Smooth muscle cell (in vitro differentiated cells): Measurements from ENCODE around the gene SOX21. TPM values are rescaled to one million over a fixed set of nuclear protein-coding genes. Genes with fewer than 3 reads are reported as not detected.

ENCODE experiments used
- DNase-seq: peaks from one replicate; lab custom pipeline; 2025; ENCODE audit not compliant: unreplicated experiment; lab: John Stamatoyannopoulos, UW
- H2AFZ ChIP-seq: fragments of 200-600 bp; sonication (generic); 2 replicates; pipeline ENCODE4 v1.6.0; 2016; ENCODE audit warnings: antibody characterized with exemption, low read depth, mild to moderate bottlenecking
- H3F3A ChIP-seq: fragments of 200-600 bp; sonication (generic); 2 replicates; pipeline ENCODE4 v1.6.0; 2017; ENCODE audit warnings: antibody characterized with exemption, low read depth
- H3K27ac ChIP-seq: fragments of 200-600 bp; sonication (generic); 2 replicates; pipeline ENCODE4 v1.5.1; 2016; ENCODE audit warnings: low read depth, mild to moderate bottlenecking
- H3K27me3 ChIP-seq: fragments of 200-600 bp; sonication (generic); 2 replicates; pipeline ENCODE4 v1.6.1; 2016; ENCODE audit warnings: low read depth, mild to moderate bottlenecking
- H3K36me3 ChIP-seq: fragments of 200-600 bp; sonication (generic); 2 replicates; pipeline ENCODE4 v1.5.1; 2016; ENCODE audit warnings: low read depth
- H3K4me1 ChIP-seq: fragments of 200-600 bp; sonication (generic); 2 replicates; pipeline ENCODE4 v1.5.1; 2016; ENCODE audit warnings: low read depth
- H3K4me2 ChIP-seq: fragments of 200-600 bp; sonication (generic); 2 replicates; pipeline ENCODE4 v1.6.0; 2016; ENCODE audit warnings: mild to moderate bottlenecking
- H3K4me3 ChIP-seq: fragments of 200-600 bp; sonication (generic); 2 replicates; pipeline ENCODE4 v1.5.1; 2016; ENCODE audit warnings: mild to moderate bottlenecking
- H3K79me2 ChIP-seq: fragments of 200-600 bp; sonication (generic); 2 replicates; pipeline ENCODE4 v1.6.0; 2016; ENCODE audit warnings: low read depth, mild to moderate bottlenecking
- H3K9ac ChIP-seq: fragments of 200-600 bp; sonication (generic); 2 replicates; pipeline ENCODE4 v1.6.0; 2016; ENCODE audit warnings: low read depth
- H3K9me3 ChIP-seq: fragments of 200-600 bp; sonication (generic); replicated peaks from 2 replicates; pipeline ENCODE4 v1.5.1; 2016; ENCODE audit warnings: low read depth
- H4K20me1 ChIP-seq: fragments of 200-600 bp; sonication (generic); 2 replicates; pipeline ENCODE4 v1.6.0; 2016; ENCODE audit warnings: low read depth
- CTCF ChIP-seq: fragments of 200-600 bp; sonication (generic); IDR thresholded peaks from 2 replicates; pipeline ENCODE4 v1.5.1; 2017; ENCODE audit warnings: borderline replicate concordance, mild to moderate bottlenecking, antibody characterized with exemption; ENCODE audit not compliant: insufficient read depth, poor library complexity, severe bottlenecking
- WGBS: methylation state at CpG from one replicate; pipeline ENCODE4 v1.1.7; 2016; ENCODE audit warnings: low lambda C conversion rate; 5-methylcytosine and 5-hydroxymethylcytosine counted together
- polyA plus RNA-seq: library from polyadenylated mRNA; unstranded; fragments of >200 nt; fragmentation: Nextera tagmentation; extraction: Ambion mirVana; gene quantifications from 2 replicates; pipeline ENCODE4 v1.2.1, GENCODE V29; 2016
- total RNA-seq: library from RNA; depleted of rRNA; stranded (reverse); fragments of >200 nt; gene quantifications from 2 replicates; pipeline ENCODE4 v1.2.3, GENCODE V29; 2014

The SOX21 gene
- total and polyA plus RNA-seq, 2 experiments from 2014 or later = not detected

DNA sequence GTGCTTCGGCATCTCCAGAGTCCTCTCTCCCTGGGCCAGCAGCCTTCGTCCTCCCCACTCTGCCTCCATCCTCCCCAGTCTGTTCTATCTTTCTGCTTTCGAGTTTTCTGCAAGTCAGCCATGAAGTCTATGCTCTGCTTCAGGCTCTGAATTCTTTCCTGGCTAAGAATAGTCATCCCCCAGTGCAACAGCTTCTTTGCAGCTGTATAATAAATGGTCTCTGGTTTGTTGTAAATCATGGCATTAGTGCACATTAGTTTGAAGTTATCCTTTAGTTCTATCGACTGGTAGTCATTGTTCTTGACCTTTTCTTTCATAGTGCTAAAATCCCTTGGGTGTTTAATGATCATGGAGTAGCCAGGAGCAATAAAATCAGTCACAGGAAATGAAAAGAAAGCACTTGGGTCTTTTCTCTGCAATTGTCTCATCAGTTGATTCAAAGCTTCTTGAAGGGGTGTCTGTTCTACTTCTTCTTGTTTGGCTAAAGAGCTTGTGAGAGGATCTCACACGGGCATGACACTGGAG lies 46.2 kb upstream of the SOX21 start:
- Histone ChIP-seq H3K36me3 (no peaks in the 10 kb centered on the region), H3F3A (no peaks in the 10 kb centered on the region), H3K4me1 (peaks cover 3% of the 10 kb centered on the region), H3K4me3 (no peak overlapping the region), H3K4me2 (no peak overlapping the region), H3K79me2 (no peaks in the 10 kb centered on the region), H3K9me3 (no peaks in the 10 kb centered on the region), H4K20me1 (no peaks in the 10 kb centered on the region), H3K27me3 (no peaks in the 10 kb centered on the region), H3K27ac (no peak overlapping the region), H2AFZ (no peak overlapping the region), H3K9ac (no peak overlapping the region)
- DNase-seq = no peak
- 84% methylated on average over 5 of the region's 5 CpGs for WGBS
- no peak for TF ChIP-seq CTCF

DNA sequence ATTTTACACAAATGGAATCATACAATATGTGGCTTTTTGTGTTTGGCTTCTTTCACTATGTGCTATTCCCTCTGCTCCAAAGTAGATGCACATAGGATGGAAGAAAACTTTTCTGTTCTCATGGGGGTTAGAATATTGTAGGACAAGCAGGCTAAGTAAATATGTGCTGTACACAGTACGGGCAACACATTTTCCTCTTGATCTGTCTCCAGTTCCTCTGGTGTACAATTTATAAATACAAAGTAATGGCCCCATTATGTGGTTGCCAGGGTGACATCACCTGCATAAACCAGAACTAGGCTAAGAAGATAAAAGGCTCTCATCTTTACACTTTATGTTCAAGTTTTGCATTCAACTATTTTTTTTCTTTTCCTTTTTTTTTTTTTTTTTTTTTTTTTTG lies 41.0 kb upstream of the SOX21 start:
- Histone ChIP-seq H3K4me3 (no peak overlapping the region), H3K27ac (no peak overlapping the region), H3K36me3 (no peaks in the 10 kb centered on the region), H3K79me2 (no peaks in the 10 kb centered on the region), H4K20me1 (no peaks in the 10 kb centered on the region), H3K9me3 (no peaks in the 10 kb centered on the region), H3K4me1 (no peaks in the 10 kb centered on the region), H3K9ac (no peak overlapping the region), H2AFZ (no peak overlapping the region), H3F3A (no peaks in the 10 kb centered on the region), H3K27me3 (peaks cover 18% of the 10 kb centered on the region), H3K4me2 (no peak overlapping the region)
- WGBS = 87% methylated on average over 1 of the region's 1 CpG
- TF ChIP-seq CTCF = no peak
- DNase-seq = no peak

- no peak overlapping the region for H3K4me3 ChIP-seq
- H4K20me1 ChIP-seq = no peaks in the 10 kb centered on the region
- no peaks in the 10 kb centered on the region for H3K36me3 ChIP-seq
- no peak overlapping the region for H3K9ac ChIP-seq
- H3K27ac ChIP-seq = no peak overlapping the region
- H3K9me3 ChIP-seq = no peaks in the 10 kb centered on the region
- no peaks in the 10 kb centered on the region for H3F3A ChIP-seq
- DNase-seq = no peak
- no peak for TF ChIP-seq CTCF
- H3K4me1 ChIP-seq = no peaks in the 10 kb centered on the region
- no peaks in the 10 kb centered on the region for H3K79me2 ChIP-seq
- no peak overlapping the region for H3K4me2 ChIP-seq
- no peak overlapping the region for H2AFZ ChIP-seq
- WGBS = 81% methylated on average over 1 of the region's 1 CpG
- peaks cover 40% of the 10 kb centered on the region for H3K27me3 ChIP-seq
These were observed 36.8 kb upstream of the SOX21 start for GRCh38 chr13:94749162-94749561.

GRCh38 chr13:94739235-94739634 lies 26.9 kb upstream of the SOX21 start:
- H3K9ac ChIP-seq = no peak overlapping the region
- no peak overlapping the region for H3K4me2 ChIP-seq
- no peak for DNase-seq
- H3K4me1 ChIP-seq = no peaks in the 10 kb centered on the region
- TF ChIP-seq CTCF = no peak
- H2AFZ ChIP-seq = no peak overlapping the region
- no peaks in the 10 kb centered on the region for H3F3A ChIP-seq
- no peaks in the 10 kb centered on the region for H3K79me2 ChIP-seq
- H3K4me3 ChIP-seq = no peak overlapping the region
- no peaks in the 10 kb centered on the region for H3K9me3 ChIP-seq
- H3K36me3 ChIP-seq = no peaks in the 10 kb centered on the region
- no peak overlapping the region for H3K27ac ChIP-seq
- WGBS = 89% methylated on average over 4 of the region's 4 CpGs
- no peaks in the 10 kb centered on the region for H4K20me1 ChIP-seq
- peaks cover 21% of the 10 kb centered on the region for H3K27me3 ChIP-seq
